Fibroblast of the aortic adventitia (primary cell): Measurements from ENCODE around the gene TRPV5. TPM values are rescaled to one million over a fixed set of nuclear protein-coding genes. Genes with fewer than 3 reads are reported as not detected.
A peak's percentile ranks its signal among the peaks of the same experiment; 100 is the strongest.
"Not testable (repeated sequence)": the region's sequence is repeated elsewhere in the genome, so short reads cannot be mapped to it uniquely, and the experiment has no call there.

Experiments used
- DNase-seq: peaks from one replicate; pipeline ENCODE4 v3.0.0-alpha.2; 2010; ENCODE audit warnings: low read depth
- H3K4me3 ChIP-seq: 2 replicates; pipeline ENCODE4 v1.5.1; 2011; ENCODE audit warnings: low read depth, mild to moderate bottlenecking, control low read depth, low read length, moderate library complexity
- total RNA-seq: library from RNA; depleted of rRNA; stranded (reverse); fragments of >200 nt; gene quantifications from 2 replicates; pipeline ENCODE4 v1.2.3, GENCODE V29; 2012; ENCODE audit warnings: low replicate concordance
- TF ChIP-seq, protein P1 (sequence below): IDR thresholded peaks from 2 replicates; pipeline ENCODE4 v1.5.1; 2011; ENCODE audit warnings: mild to moderate bottlenecking, low read length, control low read depth, inconsistent platforms; ENCODE audit not compliant: insufficient read depth

The TRPV5 gene
- total RNA-seq: not detected in 2 replicates

DNA sequence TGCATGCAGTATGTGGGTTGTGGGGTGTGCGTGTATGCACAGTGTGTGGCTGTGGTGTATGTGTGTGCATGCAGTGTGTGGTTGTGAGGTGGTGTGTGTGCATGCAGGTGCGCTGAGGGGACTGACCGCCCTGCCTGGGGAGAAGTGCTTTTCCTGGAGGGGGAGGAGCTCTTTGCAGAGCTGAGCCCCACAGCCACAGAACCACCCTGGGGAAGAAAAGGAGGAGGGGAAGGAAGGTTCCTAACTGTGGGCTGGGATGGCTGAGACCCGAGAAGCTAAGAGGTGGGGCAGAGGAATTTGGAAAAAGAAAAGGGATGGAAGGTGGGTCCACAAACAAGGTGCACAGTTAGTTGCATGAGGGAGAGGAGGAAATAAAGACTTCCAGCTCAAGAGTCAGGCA lies at the start of gene TRPV5:
TRPV5 (minus strand) TSS at position 123 of the 400 bp plus-strand sequence. CDS start 287 bp downstream, outside the sequence.
- no peak within 1 kb of the TSS for H3K4me3 ChIP-seq
- TF ChIP-seq, protein P1, sequence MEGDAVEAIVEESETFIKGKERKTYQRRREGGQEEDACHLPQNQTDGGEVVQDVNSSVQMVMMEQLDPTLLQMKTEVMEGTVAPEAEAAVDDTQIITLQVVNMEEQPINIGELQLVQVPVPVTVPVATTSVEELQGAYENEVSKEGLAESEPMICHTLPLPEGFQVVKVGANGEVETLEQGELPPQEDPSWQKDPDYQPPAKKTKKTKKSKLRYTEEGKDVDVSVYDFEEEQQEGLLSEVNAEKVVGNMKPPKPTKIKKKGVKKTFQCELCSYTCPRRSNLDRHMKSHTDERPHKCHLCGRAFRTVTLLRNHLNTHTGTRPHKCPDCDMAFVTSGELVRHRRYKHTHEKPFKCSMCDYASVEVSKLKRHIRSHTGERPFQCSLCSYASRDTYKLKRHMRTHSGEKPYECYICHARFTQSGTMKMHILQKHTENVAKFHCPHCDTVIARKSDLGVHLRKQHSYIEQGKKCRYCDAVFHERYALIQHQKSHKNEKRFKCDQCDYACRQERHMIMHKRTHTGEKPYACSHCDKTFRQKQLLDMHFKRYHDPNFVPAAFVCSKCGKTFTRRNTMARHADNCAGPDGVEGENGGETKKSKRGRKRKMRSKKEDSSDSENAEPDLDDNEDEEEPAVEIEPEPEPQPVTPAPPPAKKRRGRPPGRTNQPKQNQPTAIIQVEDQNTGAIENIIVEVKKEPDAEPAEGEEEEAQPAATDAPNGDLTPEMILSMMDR: no peak
- DNase-seq: no peak

DNA sequence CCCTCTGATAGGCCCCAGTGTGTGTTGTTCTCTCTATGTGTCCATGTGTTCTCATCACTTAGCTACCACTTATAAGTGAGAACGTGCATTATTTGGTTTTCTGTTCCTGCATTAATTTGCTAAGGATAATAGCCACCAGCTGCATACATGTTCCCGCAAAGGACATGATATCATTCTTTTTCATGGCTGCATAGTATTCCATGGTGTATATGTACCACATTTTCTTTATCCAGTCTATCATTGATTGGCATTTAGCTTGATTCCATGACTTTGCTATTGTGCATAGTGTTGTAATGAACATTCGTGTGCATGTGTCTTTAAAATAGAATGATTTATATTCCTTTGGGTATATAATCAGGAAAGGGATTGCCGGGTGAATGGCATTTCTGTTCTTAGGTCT lies 44.9 kb upstream of the TRPV5 start:
- not testable (repeated sequence) for H3K4me3 ChIP-seq, DNase-seq

DNA sequence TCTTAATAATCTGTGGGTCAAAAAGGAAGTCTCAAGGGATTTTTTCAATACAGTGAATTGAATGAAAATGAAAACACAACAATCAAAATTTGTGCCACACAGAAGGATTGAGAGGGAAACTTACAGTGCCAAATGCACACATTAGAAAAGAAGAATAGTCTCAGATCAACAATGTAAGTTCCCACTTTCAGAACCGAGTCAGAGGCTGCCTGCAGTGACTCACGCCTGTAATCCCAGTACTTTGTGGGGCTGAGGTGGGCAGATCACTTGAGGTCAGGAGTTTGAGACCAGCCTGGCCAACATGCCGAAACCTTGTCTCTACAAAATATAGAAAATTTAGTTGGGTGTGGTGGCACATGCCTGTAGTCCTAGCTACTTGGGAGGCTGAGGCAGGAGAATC lies 41.1 kb upstream of the TRPV5 start:
- no peak for DNase-seq

DNA sequence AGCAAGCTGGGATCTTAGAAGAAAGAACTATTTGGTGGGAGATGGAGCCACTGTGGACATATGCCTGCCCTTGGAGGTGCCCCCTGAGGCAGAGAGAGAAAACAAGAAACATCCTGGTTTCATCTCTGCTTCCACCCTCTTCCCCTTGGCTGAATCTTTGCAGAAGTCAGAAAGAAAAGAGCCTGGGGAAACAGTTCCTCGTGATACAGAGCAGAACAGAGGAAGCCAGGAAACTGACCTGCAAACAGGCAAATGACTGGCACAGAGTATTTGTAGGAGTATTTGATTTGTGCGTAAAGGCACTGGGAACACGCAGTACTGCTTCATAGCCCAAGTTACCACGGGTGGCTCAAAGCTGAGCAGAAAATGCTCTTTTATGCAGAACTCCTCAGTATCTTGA lies 35.6 kb upstream of the TRPV5 start:
- no peak for DNase-seq
- TF ChIP-seq, protein P1: no peak
- no peak overlapping the region for H3K4me3 ChIP-seq

More for the DNA sequence above, 41.1 kb upstream of the TRPV5 start:
- no peak overlapping the region for H3K4me3 ChIP-seq
- TF ChIP-seq, protein P1: no peak

GRCh38 chr7:142968229-142968628 lies 34.7 kb upstream of the TRPV5 start:
- H3K4me3 ChIP-seq: no peak overlapping the region
- TF ChIP-seq, protein P1: no peak
- DNase-seq: no peak

DNA sequence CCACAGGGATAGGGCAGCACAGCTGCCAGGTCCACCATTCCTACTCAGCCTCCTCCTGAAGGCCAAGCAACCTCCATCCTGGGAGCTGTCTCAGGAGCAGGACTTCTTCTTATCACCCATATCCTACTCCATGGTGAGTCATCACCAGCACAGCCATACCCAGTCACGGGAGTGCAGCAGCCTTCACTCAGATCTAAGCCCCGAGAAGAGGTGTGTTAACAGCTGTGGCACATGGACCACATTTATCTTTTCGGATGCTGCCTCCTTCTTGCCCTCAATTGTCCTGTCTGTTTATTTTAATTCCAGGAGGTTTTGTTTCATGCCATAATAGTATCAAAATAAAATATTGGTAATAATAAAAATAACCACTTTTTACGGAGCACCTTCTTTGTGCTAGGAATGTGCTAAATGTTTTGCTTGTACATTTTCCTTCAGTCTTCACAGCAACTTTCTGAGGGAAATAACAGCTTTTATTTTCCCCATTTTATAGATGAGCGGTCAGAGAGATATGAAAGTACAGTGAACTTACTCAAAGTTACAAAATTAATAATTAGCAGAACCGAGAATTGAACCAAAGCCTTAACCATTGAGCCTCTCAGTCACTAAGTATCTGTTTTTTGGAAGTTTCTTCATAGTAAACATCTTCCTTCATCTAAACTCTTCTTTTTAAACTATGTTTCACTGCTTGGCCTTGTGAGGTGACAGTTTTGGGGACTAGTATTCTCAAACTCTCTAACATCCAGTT lies 31.1 kb upstream of the TRPV5 start:
- no peak overlapping the region for H3K4me3 ChIP-seq
- peak; percentile 8 for DNase-seq
- TF ChIP-seq, protein P1: no peak

- TF ChIP-seq, protein P1: no peak
- no peak overlapping the region for H3K4me3 ChIP-seq
- DNase-seq: no peak
Observed at GRCh38 chr7:142963993-142964392, 30.4 kb upstream of the TRPV5 start.
